ENCODE measurements around the gene FAM9C. TPM values are rescaled to one million over a fixed set of nuclear protein-coding genes. Genes with fewer than 3 reads are reported as not detected.

FAM9C gene
- total RNA-seq, 1 donor from 2014 or later: not detected

- no peaks in the 10 kb centered on the region for H3K27me3 ChIP-seq
- no peak overlapping the region for H3K27ac ChIP-seq
- peaks cover 25% of the 10 kb centered on the region for H3K4me1 ChIP-seq
- no peaks in the 10 kb centered on the region for H3K36me3 ChIP-seq
- peak; percentile 79 for ATAC-seq
- no peak for TF ChIP-seq CTCF (IDR thresholded peaks at IDR 0.05)
- H3K9me3 ChIP-seq: no peaks in the 10 kb centered on the region
- intact Hi-C loops (cut with DNase I): no loop called here
- peak; percentile 67 for DNase-seq
- no peak overlapping the region for H3K4me3 ChIP-seq
Observed at GRCh38 chrX:13009273-13009672, 35.1 kb downstream of the FAM9C start.

- no peak overlapping the region for H3K27ac ChIP-seq
- no peak for DNase-seq
- no peak overlapping the region for H3K4me3 ChIP-seq
- peaks cover 22% of the 10 kb centered on the region for H3K4me1 ChIP-seq
- intact Hi-C loops (cut with DNase I): no loop called here
- ATAC-seq: no peak
- no peaks in the 10 kb centered on the region for H3K27me3 ChIP-seq
- no peaks in the 10 kb centered on the region for H3K9me3 ChIP-seq
- H3K36me3 ChIP-seq: no peaks in the 10 kb centered on the region
- TF ChIP-seq CTCF (IDR thresholded peaks at IDR 0.05): no peak
Observed at GRCh38 chrX:13008851-13009250, 35.6 kb downstream of the FAM9C start.

- peaks cover 15% of the 10 kb centered on the region for H3K4me1 ChIP-seq
- H3K27me3 ChIP-seq: no peaks in the 10 kb centered on the region
- no peak for DNase-seq
- H3K4me3 ChIP-seq: no peak overlapping the region
- ATAC-seq: no peak
- H3K27ac ChIP-seq: no peak overlapping the region
- TF ChIP-seq CTCF (IDR thresholded peaks at IDR 0.05): no peak
- H3K36me3 ChIP-seq: no peaks in the 10 kb centered on the region
- intact Hi-C loops (cut with DNase I): no loop called here
- H3K9me3 ChIP-seq: no peaks in the 10 kb centered on the region
Observed at GRCh38 chrX:13008189-13008533, 36.3 kb downstream of the FAM9C start.

- DNase-seq: no peak
- ATAC-seq: peak; percentile 49
- H3K27me3 ChIP-seq: no peaks in the 10 kb centered on the region
- intact Hi-C loops (cut with DNase I): no loop called here
- H3K9me3 ChIP-seq: no peaks in the 10 kb centered on the region
- no peak overlapping the region for H3K4me3 ChIP-seq
- no peak for TF ChIP-seq CTCF (IDR thresholded peaks at IDR 0.05)
- peaks cover 12% of the 10 kb centered on the region for H3K4me1 ChIP-seq
- no peaks in the 10 kb centered on the region for H3K36me3 ChIP-seq
- H3K27ac ChIP-seq: no peak overlapping the region
Observed at GRCh38 chrX:13007519-13008188, 36.8 kb downstream of the FAM9C start.

GRCh38 chrX:13005661-13006473 is 38.6 kb downstream of the FAM9C start:
- Histone ChIP-seq H3K9me3 (no peaks in the 10 kb centered on the region), H3K4me1 (peaks cover 12% of the 10 kb centered on the region), H3K36me3 (no peaks in the 10 kb centered on the region), H3K27me3 (no peaks in the 10 kb centered on the region), H3K27ac (no peak overlapping the region), H3K4me3 (no peak overlapping the region)
- intact Hi-C loops (cut with DNase I): no loop called here
- DNase-seq (no peak), ATAC-seq (peak; percentile 49)
- no peak for TF ChIP-seq CTCF (IDR thresholded peaks at IDR 0.05)

Data from upper lobe of right lung (tissue), 1 donor.